Activated CD8-positive, alpha-beta T cell treated with anti-CD3 and anti-CD28 coated beads for 36 hours (primary cell): Measurements from ENCODE around the gene TMEM62. TPM values are rescaled to one million over a fixed set of nuclear protein-coding genes. Genes with fewer than 3 reads are reported as not detected.

Experiments used
- ATAC-seq: fragments of 200-7000 bp; cut with Tn5 transposase; one replicate; pipeline ENCODE4 v1.10.0; 2021; ENCODE audit warnings: mild to moderate bottlenecking, moderate library complexity
- CTCF ChIA-PET: fragments of 350-600 bp; sonication (Branson Sonifier 250); formaldehyde crosslinking; loops from one replicate; lab custom pipeline; 2021; ENCODE audit warnings: antibody characterized with exemption; lab: Charles Lee
- POLR2A ChIA-PET: fragments of 350-600 bp; sonication (Branson Sonifier 250); formaldehyde crosslinking; loops from one replicate; lab custom pipeline; 2021; ENCODE audit warnings: antibody characterized with exemption; lab: Charles Lee
- DNase-seq: peaks from one replicate; pipeline ENCODE4 v3.0.0-alpha.2; 2020
- H3K27ac Mint-ChIP-seq: one replicate; pipeline ENCODE4 v1.8.0; 2021; ENCODE audit warnings: mild to moderate bottlenecking, mixed read lengths
- H3K27me3 Mint-ChIP-seq: one replicate; pipeline ENCODE4 v1.8.0; 2021; ENCODE audit warnings: mixed read lengths
- H3K36me3 Mint-ChIP-seq: one replicate; pipeline ENCODE4 v1.8.0; 2021; ENCODE audit warnings: low read depth, mixed read lengths
- H3K4me1 Mint-ChIP-seq: one replicate; pipeline ENCODE4 v1.8.0; 2021; ENCODE audit warnings: low read depth, mixed read lengths
- H3K4me3 Mint-ChIP-seq: one replicate; pipeline ENCODE4 v1.8.0; 2021; ENCODE audit warnings: mild to moderate bottlenecking, moderate library complexity, mixed read lengths
- H3K9me3 Mint-ChIP-seq: one replicate; pipeline ENCODE4 v1.8.0; 2021; ENCODE audit warnings: mixed read lengths
- intact Hi-C: fragments of 100-400 bp; cut with micrococcal nuclease; formaldehyde crosslinking; loops from one replicate; pipeline ENCODE4 v1.10.0; 2022
- total RNA-seq, 2 experiments: library from RNA; stranded (reverse); gene quantifications; one replicate each; pipeline ENCODE4 v1.2.3, GENCODE V29; 2021
- TF ChIP-seq, protein P1 (sequence below): fragments of 200-600 bp; IDR thresholded peaks from one replicate; pipeline ENCODE4 v1.8.0; 2022; ENCODE audit warnings: antibody characterized with exemption, mild to moderate bottlenecking

The TMEM62 gene
- total RNA-seq, 2 experiments from 2014 or later = 10.5 to 11.6 TPM

DNA sequence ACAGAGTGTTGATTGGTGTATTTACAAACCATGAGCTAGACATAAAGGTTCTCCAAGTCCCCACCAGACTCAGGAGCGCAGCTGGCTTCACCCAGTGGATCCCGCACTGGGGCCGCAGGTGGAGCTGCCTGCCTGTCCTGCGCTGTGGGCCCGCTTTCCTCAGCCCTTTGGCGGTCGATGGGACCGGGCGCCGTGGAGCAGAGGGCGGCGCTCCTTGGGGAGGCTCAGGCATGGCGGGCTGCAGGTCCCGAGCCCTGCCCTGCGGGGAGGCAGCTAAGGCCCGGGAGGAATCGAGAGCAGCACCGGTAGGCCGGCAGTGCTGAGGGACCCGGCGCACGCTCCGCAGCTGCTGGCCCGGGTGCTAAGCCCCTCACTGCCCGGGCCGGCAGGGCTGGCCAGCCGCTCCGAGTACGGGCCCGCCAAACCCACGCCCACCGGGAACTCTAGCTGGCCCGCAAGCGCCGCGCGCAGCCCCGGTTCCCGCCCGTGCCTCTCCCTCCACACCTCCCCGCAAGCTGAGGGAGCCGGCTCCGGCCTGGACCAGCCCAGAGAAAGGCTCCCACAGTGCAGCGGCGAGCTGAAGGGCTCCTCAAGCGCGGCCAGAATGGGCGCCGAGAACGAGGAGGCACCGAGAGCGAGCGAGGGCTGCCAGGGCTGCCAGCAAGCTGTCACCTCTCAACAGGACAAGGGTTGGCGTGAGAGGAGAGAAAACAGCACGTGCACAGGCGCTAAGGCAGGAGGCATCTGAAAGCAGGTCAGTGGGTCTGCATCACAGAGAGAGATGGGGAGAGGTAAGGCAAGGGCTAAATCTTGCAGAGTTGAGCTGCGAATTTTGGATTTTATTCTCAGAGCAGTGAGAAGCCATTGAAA lies 93.3 kb downstream of the TMEM62 start:
- intact Hi-C loops = no loop called here
- no peaks in the 10 kb centered on the region for H3K9me3 Mint-ChIP-seq
- ChIA-PET CTCF (interaction anchor here (0.7 to 9.5 kb wide), 25 partner anchors 9 to 645 kb away, joined by 3 to 219 read pairs (median 7); partner anchors contain the start of genes CCNDBP1, LCMT2 and TGM5), POLR2A (no interaction called here)
- H3K36me3 Mint-ChIP-seq = no peaks in the 10 kb centered on the region
- ATAC-seq (no peak), DNase-seq (no peak)
- no peak overlapping the region for H3K27ac Mint-ChIP-seq
- peaks cover 7% of the 10 kb centered on the region for H3K4me1 Mint-ChIP-seq
- H3K27me3 Mint-ChIP-seq = peaks cover 5% of the 10 kb centered on the region
- TF ChIP-seq, protein P1, sequence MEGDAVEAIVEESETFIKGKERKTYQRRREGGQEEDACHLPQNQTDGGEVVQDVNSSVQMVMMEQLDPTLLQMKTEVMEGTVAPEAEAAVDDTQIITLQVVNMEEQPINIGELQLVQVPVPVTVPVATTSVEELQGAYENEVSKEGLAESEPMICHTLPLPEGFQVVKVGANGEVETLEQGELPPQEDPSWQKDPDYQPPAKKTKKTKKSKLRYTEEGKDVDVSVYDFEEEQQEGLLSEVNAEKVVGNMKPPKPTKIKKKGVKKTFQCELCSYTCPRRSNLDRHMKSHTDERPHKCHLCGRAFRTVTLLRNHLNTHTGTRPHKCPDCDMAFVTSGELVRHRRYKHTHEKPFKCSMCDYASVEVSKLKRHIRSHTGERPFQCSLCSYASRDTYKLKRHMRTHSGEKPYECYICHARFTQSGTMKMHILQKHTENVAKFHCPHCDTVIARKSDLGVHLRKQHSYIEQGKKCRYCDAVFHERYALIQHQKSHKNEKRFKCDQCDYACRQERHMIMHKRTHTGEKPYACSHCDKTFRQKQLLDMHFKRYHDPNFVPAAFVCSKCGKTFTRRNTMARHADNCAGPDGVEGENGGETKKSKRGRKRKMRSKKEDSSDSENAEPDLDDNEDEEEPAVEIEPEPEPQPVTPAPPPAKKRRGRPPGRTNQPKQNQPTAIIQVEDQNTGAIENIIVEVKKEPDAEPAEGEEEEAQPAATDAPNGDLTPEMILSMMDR = no peak
- H3K4me3 Mint-ChIP-seq = no peak overlapping the region

- Mint-ChIP-seq H3K27me3 (peaks cover 5% of the 10 kb centered on the region), H3K4me1 (peaks cover 7% of the 10 kb centered on the region), H3K9me3 (no peaks in the 10 kb centered on the region), H3K4me3 (no peak overlapping the region), H3K36me3 (no peaks in the 10 kb centered on the region), H3K27ac (no peak overlapping the region)
- DNase-seq (no peak), ATAC-seq (no peak)
- ChIA-PET CTCF (interaction anchor here (1.0 to 9.5 kb wide), 5 partner anchors 17 to 55 kb away, joined by 3 to 219 read pairs (median 3); partner anchors contain the start of gene TGM5), POLR2A (no interaction called here)
- TF ChIP-seq, protein P1 = no peak
- intact Hi-C loops = no loop called here
These were observed 96.6 kb downstream of the TMEM62 start for GRCh38 chr15:43229977-43230376.

- TF ChIP-seq, protein P1 = no peak
- Mint-ChIP-seq H3K4me1 (peaks cover 3% of the 10 kb centered on the region), H3K27me3 (peaks cover 3% of the 10 kb centered on the region), H3K36me3 (no peaks in the 10 kb centered on the region), H3K9me3 (no peaks in the 10 kb centered on the region), H3K4me3 (no peak overlapping the region), H3K27ac (no peak overlapping the region)
- ChIA-PET POLR2A (no interaction called here), CTCF (interaction anchor here (1.2 to 9.5 kb wide), 3 partner anchors 27 to 55 kb away, joined by 3 to 219 read pairs (median 3); partner anchors contain the start of gene TGM5)
- intact Hi-C loops = no loop called here
- ATAC-seq = no peak
- DNase-seq = no peak
These were observed 97.3 kb downstream of the TMEM62 start for GRCh38 chr15:43230640-43231115.

GRCh38 chr15:43232289-43232874 lies 99.0 kb downstream of the TMEM62 start:
- Mint-ChIP-seq H3K4me3 (no peak overlapping the region), H3K36me3 (no peaks in the 10 kb centered on the region), H3K9me3 (no peaks in the 10 kb centered on the region), H3K4me1 (no peaks in the 10 kb centered on the region), H3K27me3 (no peaks in the 10 kb centered on the region), H3K27ac (no peak overlapping the region)
- TF ChIP-seq, protein P1 = no peak
- POLR2A ChIA-PET = interaction anchor here (0.6 to 1.2 kb wide), 2 partner anchors 9 to 19 kb away, joined by 3 to 6 read pairs; no protein-coding TSS in a partner anchor
- CTCF ChIA-PET = interaction anchor here (1.2 to 9.5 kb wide), 3 partner anchors 36 to 53 kb away, joined by 3 to 219 read pairs (median 4); no protein-coding TSS in a partner anchor
- DNase-seq (no peak), ATAC-seq (no peak)
- intact Hi-C loops = no loop called here

Other genes with a start within 250 kb of the TMEM62 start
- 10 to 100 TPM in 1 of 2 experiments, 1 to 10 TPM in 1; 9.9 to 11.9 TPM for gene TTBK2, start 212.8 kb upstream of the TMEM62 start, total RNA-seq
- gene UBR1, start 27.5 kb upstream of the TMEM62 start, total RNA-seq = 10 to 100 TPM; 27.3 to 29.2 TPM
- 10 to 100 TPM; 49.2 to 54.1 TPM for gene CCNDBP1, start 51.8 kb downstream of the TMEM62 start, total RNA-seq
- not detected for gene EPB42, start 87.4 kb downstream of the TMEM62 start, total RNA-seq
- under 1 TPM; 0.11 to 0.22 TPM for gene TGM5, start 133.3 kb downstream of the TMEM62 start, total RNA-seq
- gene TGM7, start 168.7 kb downstream of the TMEM62 start, total RNA-seq = not detected
- 1 to 10 TPM; 8.3 to 9.2 TPM for gene LCMT2, start 197.0 kb downstream of the TMEM62 start, total RNA-seq
- gene ZSCAN29, start 237.5 kb downstream of the TMEM62 start, total RNA-seq = 10 to 100 TPM; 20.9 to 23.8 TPM
- 10 to 100 TPM; 32.9 to 33.4 TPM for gene TUBGCP4, start 237.5 kb downstream of the TMEM62 start, total RNA-seq